ENCODE data around the gene MUC5B.

Gene MUC5B

GRCh38 chr11:1283906-1284305 is 61.0 kb downstream of the MUC5B start:
- Histone ChIP-seq H2AFZ (ENCODE audit: low read depth, low read length) (no peak overlapping the region), H3K9me3 (ENCODE audit: low read length) (no peaks in the 10 kb centered on the region), H3K36me3 (ENCODE audit: insufficient read depth, low read length) (peaks cover 44% of the 10 kb centered on the region), H3K27me3 (ENCODE audit: insufficient read depth, low read length) (no peaks in the 10 kb centered on the region), H3K4me3 (ENCODE audit: low read length) (no peak overlapping the region), H3K4me1 (ENCODE audit: insufficient read depth, low read length) (no peaks in the 10 kb centered on the region)

- Histone ChIP-seq H3K4me3 (ENCODE audit: low read length) (no peak overlapping the region), H3K36me3 (ENCODE audit: insufficient read depth, low read length) (peaks cover 55% of the 10 kb centered on the region), H3K4me1 (ENCODE audit: insufficient read depth, low read length) (no peaks in the 10 kb centered on the region), H3K9me3 (ENCODE audit: low read length) (no peaks in the 10 kb centered on the region), H3K27me3 (ENCODE audit: insufficient read depth, low read length) (no peaks in the 10 kb centered on the region), H2AFZ (ENCODE audit: low read depth, low read length) (no peak overlapping the region)
These were observed 62.5 kb downstream of the MUC5B start for GRCh38 chr11:1285316-1285744.

- no peaks in the 10 kb centered on the region for H3K4me1 ChIP-seq (ENCODE audit: insufficient read depth, low read length)
- H3K36me3 ChIP-seq (ENCODE audit: insufficient read depth, low read length): peaks cover 54% of the 10 kb centered on the region
- H3K9me3 ChIP-seq (ENCODE audit: low read length): no peaks in the 10 kb centered on the region
- no peak overlapping the region for H3K4me3 ChIP-seq (ENCODE audit: low read length)
- H3K27me3 ChIP-seq (ENCODE audit: insufficient read depth, low read length): no peaks in the 10 kb centered on the region
- no peak overlapping the region for H2AFZ ChIP-seq (ENCODE audit: low read depth, low read length)
These were observed 63.0 kb downstream of the MUC5B start for GRCh38 chr11:1285876-1286275.

- Histone ChIP-seq H2AFZ (ENCODE audit: low read depth, low read length) (no peak overlapping the region), H3K27me3 (ENCODE audit: insufficient read depth, low read length) (no peaks in the 10 kb centered on the region), H3K36me3 (ENCODE audit: insufficient read depth, low read length) (peaks cover 56% of the 10 kb centered on the region), H3K9me3 (ENCODE audit: low read length) (no peaks in the 10 kb centered on the region), H3K4me1 (ENCODE audit: insufficient read depth, low read length) (no peaks in the 10 kb centered on the region), H3K4me3 (ENCODE audit: low read length) (no peak overlapping the region)
These were observed 65.1 kb downstream of the MUC5B start for GRCh38 chr11:1287928-1288327.

GRCh38 chr11:1288426-1289151 is 65.7 kb downstream of the MUC5B start:
- H3K4me1 ChIP-seq (ENCODE audit: insufficient read depth, low read length): no peaks in the 10 kb centered on the region
- H2AFZ ChIP-seq (ENCODE audit: low read depth, low read length): no peak overlapping the region
- no peaks in the 10 kb centered on the region for H3K27me3 ChIP-seq (ENCODE audit: insufficient read depth, low read length)
- H3K4me3 ChIP-seq (ENCODE audit: low read length): no peak overlapping the region
- no peaks in the 10 kb centered on the region for H3K9me3 ChIP-seq (ENCODE audit: low read length)
- H3K36me3 ChIP-seq (ENCODE audit: insufficient read depth, low read length): peaks cover 58% of the 10 kb centered on the region

GRCh38 chr11:1289211-1289935 is 66.5 kb downstream of the MUC5B start:
- peaks cover 57% of the 10 kb centered on the region for H3K36me3 ChIP-seq (ENCODE audit: insufficient read depth, low read length)
- H3K4me3 ChIP-seq (ENCODE audit: low read length): no peak overlapping the region
- H3K9me3 ChIP-seq (ENCODE audit: low read length): no peaks in the 10 kb centered on the region
- H3K27me3 ChIP-seq (ENCODE audit: insufficient read depth, low read length): no peaks in the 10 kb centered on the region
- no peak overlapping the region for H2AFZ ChIP-seq (ENCODE audit: low read depth, low read length)
- no peaks in the 10 kb centered on the region for H3K4me1 ChIP-seq (ENCODE audit: insufficient read depth, low read length)

GRCh38 chr11:1290052-1291040 is 67.5 kb downstream of the MUC5B start:
- Histone ChIP-seq H3K4me3 (ENCODE audit: low read length) (no peak overlapping the region), H3K4me1 (ENCODE audit: insufficient read depth, low read length) (no peaks in the 10 kb centered on the region), H3K27me3 (ENCODE audit: insufficient read depth, low read length) (no peaks in the 10 kb centered on the region), H2AFZ (ENCODE audit: low read depth, low read length) (no peak overlapping the region), H3K9me3 (ENCODE audit: low read length) (no peaks in the 10 kb centered on the region), H3K36me3 (ENCODE audit: insufficient read depth, low read length) (peaks cover 52% of the 10 kb centered on the region)

GRCh38 chr11:1291295-1292017 is 68.6 kb downstream of the MUC5B start:
- Histone ChIP-seq H3K36me3 (ENCODE audit: insufficient read depth, low read length) (peaks cover 43% of the 10 kb centered on the region), H3K4me1 (ENCODE audit: insufficient read depth, low read length) (no peaks in the 10 kb centered on the region), H3K4me3 (ENCODE audit: low read length) (no peak overlapping the region), H3K27me3 (ENCODE audit: insufficient read depth, low read length) (no peaks in the 10 kb centered on the region), H3K9me3 (ENCODE audit: low read length) (no peaks in the 10 kb centered on the region), H2AFZ (ENCODE audit: low read depth, low read length) (no peak overlapping the region)

- Histone ChIP-seq H3K4me3 (ENCODE audit: low read length) (no peak overlapping the region), H3K4me1 (ENCODE audit: insufficient read depth, low read length) (no peaks in the 10 kb centered on the region), H3K36me3 (ENCODE audit: insufficient read depth, low read length) (peaks cover 37% of the 10 kb centered on the region), H3K9me3 (ENCODE audit: low read length) (no peaks in the 10 kb centered on the region), H3K27me3 (ENCODE audit: insufficient read depth, low read length) (no peaks in the 10 kb centered on the region), H2AFZ (ENCODE audit: low read depth, low read length) (no peak overlapping the region)
These were observed 69.3 kb downstream of the MUC5B start for GRCh38 chr11:1292018-1292643.

- H3K4me3 ChIP-seq (ENCODE audit: low read length): no peak overlapping the region
- H3K27me3 ChIP-seq (ENCODE audit: insufficient read depth, low read length): no peaks in the 10 kb centered on the region
- H3K4me1 ChIP-seq (ENCODE audit: insufficient read depth, low read length): no peaks in the 10 kb centered on the region
- peaks cover 37% of the 10 kb centered on the region for H3K36me3 ChIP-seq (ENCODE audit: insufficient read depth, low read length)
- H3K9me3 ChIP-seq (ENCODE audit: low read length): no peaks in the 10 kb centered on the region
- no peak overlapping the region for H2AFZ ChIP-seq (ENCODE audit: low read depth, low read length)
These were observed 70.1 kb downstream of the MUC5B start for GRCh38 chr11:1292644-1293618.

GRCh38 chr11:1293619-1294015 is 70.8 kb downstream of the MUC5B start:
- no peak overlapping the region for H3K4me3 ChIP-seq (ENCODE audit: low read length)
- H3K36me3 ChIP-seq (ENCODE audit: insufficient read depth, low read length): peaks cover 40% of the 10 kb centered on the region
- H3K4me1 ChIP-seq (ENCODE audit: insufficient read depth, low read length): no peaks in the 10 kb centered on the region
- H3K9me3 ChIP-seq (ENCODE audit: low read length): no peaks in the 10 kb centered on the region
- H2AFZ ChIP-seq (ENCODE audit: low read depth, low read length): no peak overlapping the region
- no peaks in the 10 kb centered on the region for H3K27me3 ChIP-seq (ENCODE audit: insufficient read depth, low read length)

Measured in neuron (in vitro differentiated cells).